ENCODE results near the gene POU2F2. TPM values are rescaled to one million over a fixed set of nuclear protein-coding genes. Genes with fewer than 3 reads are reported as not detected.

Gene POU2F2
- total and polyA plus RNA-seq, 8 donors: 0.87 to 10.0 (median 1.6) TPM

- no peaks in the 10 kb centered on the region for H3K36me3 ChIP-seq
Measured at GRCh38 chr19:42176649-42176989, 44.4 kb upstream of the POU2F2 start.

GRCh38 chr19:42175952-42176648, 43.9 kb upstream of the POU2F2 start:
- ATAC-seq (peak; percentile 33), DNase-seq (peak in 1 of 4 donors; percentile 9)
- peak overlapping the region; percentile 22 to 34 for H3K4me3 ChIP-seq
- H3K36me3 ChIP-seq: no peaks in the 10 kb centered on the region
- H3K4me1 ChIP-seq: peaks cover 0 to 21% of the 10 kb centered on the region in 2 donors
- H3K9me3 ChIP-seq: no peaks in the 10 kb centered on the region
- TF ChIP-seq CTCF (IDR thresholded peaks at IDR 0.05): no peak
- intact Hi-C loops (cut with DNase I): no loop called here
- peaks cover 64 to 84% of the 10 kb centered on the region in 2 donors for H3K27me3 ChIP-seq
- H3K27ac ChIP-seq: no peak overlapping the region

More at GRCh38 chr19:42176649-42176989, 44.4 kb upstream of the POU2F2 start:
- DNase-seq (no peak), ATAC-seq (peak; percentile 65)
- intact Hi-C loops (cut with DNase I): no loop called here
- TF ChIP-seq CTCF (IDR thresholded peaks at IDR 0.05): no peak
- H3K27me3 ChIP-seq: peaks cover 64 to 88% of the 10 kb centered on the region in 2 donors
- H3K4me3 ChIP-seq: peak overlapping the region; percentile 22 to 34
- H3K4me1 ChIP-seq: peaks cover 0 to 21% of the 10 kb centered on the region in 2 donors
- no peaks in the 10 kb centered on the region for H3K9me3 ChIP-seq
- no peak overlapping the region for H3K27ac ChIP-seq

GRCh38 chr19:42174958-42175734, 42.9 kb upstream of the POU2F2 start:
- intact Hi-C loops (cut with DNase I): no loop called here
- H3K4me3 ChIP-seq: no peak overlapping the region
- H3K27ac ChIP-seq: no peak overlapping the region
- ATAC-seq: no peak
- peaks cover 0 to 21% of the 10 kb centered on the region in 2 donors for H3K4me1 ChIP-seq
- no peak for TF ChIP-seq CTCF (IDR thresholded peaks at IDR 0.05)
- no peaks in the 10 kb centered on the region for H3K9me3 ChIP-seq
- no peaks in the 10 kb centered on the region for H3K36me3 ChIP-seq
- peaks cover 58 to 77% of the 10 kb centered on the region in 2 donors for H3K27me3 ChIP-seq
- no peak for DNase-seq

GRCh38 chr19:42174188-42174587, 41.9 kb upstream of the POU2F2 start:
- TF ChIP-seq CTCF (IDR thresholded peaks at IDR 0.05): no peak
- H3K27me3 ChIP-seq: peaks cover 48 to 68% of the 10 kb centered on the region in 2 donors
- no peak for ATAC-seq
- DNase-seq: no peak
- H3K4me1 ChIP-seq: peaks cover 0 to 21% of the 10 kb centered on the region in 2 donors
- H3K36me3 ChIP-seq: no peaks in the 10 kb centered on the region
- H3K4me3 ChIP-seq: no peak overlapping the region
- no peaks in the 10 kb centered on the region for H3K9me3 ChIP-seq
- intact Hi-C loops (cut with DNase I): no loop called here
- H3K27ac ChIP-seq: no peak overlapping the region

- no peak overlapping the region for H3K4me3 ChIP-seq
- H3K36me3 ChIP-seq: no peaks in the 10 kb centered on the region
- H3K27me3 ChIP-seq: peaks cover 43 to 63% of the 10 kb centered on the region in 2 donors
- no peaks in the 10 kb centered on the region for H3K9me3 ChIP-seq
- no peak for TF ChIP-seq CTCF (IDR thresholded peaks at IDR 0.05)
- no peak overlapping the region for H3K27ac ChIP-seq
- ATAC-seq (no peak), DNase-seq (no peak)
- intact Hi-C loops (cut with DNase I): no loop called here
- peaks cover 0 to 21% of the 10 kb centered on the region in 2 donors for H3K4me1 ChIP-seq
Measured at GRCh38 chr19:42173695-42174094, 41.4 kb upstream of the POU2F2 start.

All from left lung (tissue), 10 donors.